GM19043 (cell line): ENCODE data around the gene KLRK1.
"Not testable (repeated sequence)": the region's sequence is repeated elsewhere in the genome, so short reads cannot be mapped to it uniquely, and the experiment has no call there.

Source experiments
- ATAC-seq: cut with Tn5 transposase; IDR thresholded peaks from one replicate; pipeline ENCODE4 v1.9.1; 2021; ENCODE audit warnings: low read depth; ENCODE audit not compliant: unreplicated experiment

Gene KLRK1

DNA sequence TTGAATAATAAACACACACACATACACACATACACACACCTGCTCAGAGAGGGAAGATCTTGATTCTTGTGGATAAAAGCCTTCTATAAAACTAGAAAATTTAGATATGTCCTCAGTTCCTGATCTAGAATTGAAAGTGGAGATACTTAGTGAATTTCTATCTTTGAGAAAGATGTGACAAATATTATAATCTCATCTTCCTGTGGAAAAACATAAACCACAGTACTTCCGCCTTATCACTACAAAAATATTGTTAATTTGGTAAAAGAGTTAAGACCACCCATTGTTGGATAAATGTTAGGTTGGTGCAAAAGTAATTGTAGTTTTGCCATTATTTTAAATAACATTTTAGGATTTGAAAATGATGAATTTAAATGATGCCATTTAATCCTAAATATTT lies at the start of gene KLRK1:
TSS of gene KLRK1 (minus strand) at position 138 of the 400 bp plus-strand sequence. CDS start 1,231 bp downstream, outside the sequence.
- ATAC-seq: no peak

DNA sequence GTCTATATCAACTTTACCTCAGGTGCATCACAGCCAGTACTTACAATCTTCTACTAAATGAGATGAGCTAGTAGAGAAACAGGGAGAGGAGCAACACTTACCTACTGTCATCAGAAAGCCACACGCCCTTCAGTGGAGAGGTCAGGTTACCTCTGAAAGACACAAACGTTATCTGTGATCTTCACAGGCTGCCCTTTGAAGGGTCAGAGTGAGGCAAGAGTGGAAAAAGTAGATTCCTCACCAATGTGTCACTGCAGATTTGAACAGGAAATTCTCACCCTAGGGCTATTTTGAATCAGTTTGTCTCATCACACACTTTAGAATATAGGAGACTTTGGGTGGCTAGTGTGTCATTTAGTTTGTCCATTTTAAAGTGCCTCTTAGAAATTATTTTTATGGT lies 47.8 kb upstream of the KLRK1 start:
- ATAC-seq: not testable (repeated sequence)

DNA sequence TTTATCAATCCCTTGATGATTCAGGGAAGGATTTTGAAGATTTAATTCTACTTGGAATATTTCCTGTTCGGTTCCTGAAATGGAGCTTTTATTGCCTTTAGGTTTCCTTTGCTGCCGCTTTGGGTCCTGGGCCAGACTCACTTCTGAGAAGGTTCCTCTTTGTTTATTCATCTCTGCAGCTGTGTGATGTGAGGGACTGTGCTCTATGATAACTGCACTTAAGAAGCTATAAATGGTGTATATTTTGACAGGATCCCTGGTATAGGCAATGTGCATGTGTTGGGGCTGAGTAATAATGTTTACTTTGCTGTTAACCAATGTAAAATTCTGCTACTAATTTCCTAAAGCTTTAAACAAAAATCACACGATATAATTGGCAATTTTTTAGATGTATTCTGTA lies 46.0 kb upstream of the KLRK1 start, which contains the start of gene KLRC2:
TSS of gene KLRC2 (minus strand) at position 195 of the 400 bp plus-strand sequence. CDS start at position 171, 24 bp downstream.
- ATAC-seq: not testable (repeated sequence)

DNA sequence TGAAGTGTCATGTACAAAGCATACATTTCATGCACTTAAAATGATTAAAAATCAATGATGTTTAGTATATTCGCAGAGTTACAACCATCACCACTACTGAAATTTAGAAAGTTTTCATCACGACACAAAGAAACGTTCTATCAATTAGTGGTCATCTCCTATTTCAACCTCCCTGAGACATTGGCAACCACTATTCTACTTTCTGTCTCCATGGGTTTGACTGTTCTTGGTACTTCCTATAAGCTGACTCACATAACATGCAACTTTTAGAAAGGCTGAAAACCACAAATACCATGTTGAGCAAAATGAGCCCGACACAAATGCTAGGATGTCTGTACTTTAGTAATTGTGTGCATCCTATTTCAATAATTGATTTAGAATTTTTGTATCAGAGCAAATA lies 40.8 kb upstream of the KLRK1 start:
- ATAC-seq: not testable (repeated sequence)

DNA sequence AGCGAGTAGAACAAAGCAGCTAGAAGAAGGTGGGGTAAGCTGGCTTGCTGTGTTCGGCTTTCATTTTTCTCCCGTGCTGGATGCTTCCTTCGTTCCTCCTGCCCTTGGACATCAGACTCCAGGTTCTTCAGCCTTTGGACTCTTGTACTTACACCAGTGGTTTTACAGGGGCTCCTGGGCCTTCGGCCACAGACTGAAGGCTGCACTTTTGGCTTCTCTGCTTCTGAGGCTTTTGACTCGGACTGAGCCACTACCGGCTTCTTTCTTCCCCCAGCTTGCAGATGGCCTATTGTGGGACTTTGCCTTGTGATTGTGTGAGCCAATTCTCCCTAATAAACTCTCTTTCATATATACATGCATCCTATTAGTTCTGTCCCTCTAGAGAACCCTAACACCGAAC lies 36.1 kb upstream of the KLRK1 start:
- ATAC-seq: not testable (repeated sequence)

DNA sequence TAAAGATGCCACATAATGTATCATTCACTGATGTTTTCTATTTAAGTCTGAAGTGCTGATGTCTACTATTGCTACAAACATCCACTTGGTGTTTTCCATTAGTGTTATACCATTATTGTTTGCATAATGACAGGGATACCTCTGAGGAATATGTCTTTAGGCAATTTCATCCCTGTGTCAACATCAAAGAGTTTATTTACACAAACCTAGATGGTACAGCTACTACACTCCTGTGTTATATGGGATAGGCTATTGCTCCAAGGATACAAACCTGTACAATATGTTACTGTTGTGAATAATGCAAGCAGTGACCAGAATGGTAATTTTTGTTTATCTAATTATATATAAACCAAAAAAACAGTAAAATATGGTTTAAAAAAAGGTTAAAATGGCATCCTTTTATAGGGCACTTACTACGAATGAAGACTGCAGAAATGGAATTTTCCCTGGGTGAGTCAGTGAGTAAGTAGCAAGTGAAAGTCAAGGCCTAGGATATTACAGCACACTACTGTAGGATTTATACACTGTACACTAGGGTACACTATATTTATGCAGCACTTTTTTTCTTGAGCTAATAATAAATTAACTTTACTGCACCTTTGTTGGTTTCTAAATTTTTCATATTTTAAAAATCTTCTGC lies 34.5 kb upstream of the KLRK1 start:
- not testable (repeated sequence) for ATAC-seq

DNA sequence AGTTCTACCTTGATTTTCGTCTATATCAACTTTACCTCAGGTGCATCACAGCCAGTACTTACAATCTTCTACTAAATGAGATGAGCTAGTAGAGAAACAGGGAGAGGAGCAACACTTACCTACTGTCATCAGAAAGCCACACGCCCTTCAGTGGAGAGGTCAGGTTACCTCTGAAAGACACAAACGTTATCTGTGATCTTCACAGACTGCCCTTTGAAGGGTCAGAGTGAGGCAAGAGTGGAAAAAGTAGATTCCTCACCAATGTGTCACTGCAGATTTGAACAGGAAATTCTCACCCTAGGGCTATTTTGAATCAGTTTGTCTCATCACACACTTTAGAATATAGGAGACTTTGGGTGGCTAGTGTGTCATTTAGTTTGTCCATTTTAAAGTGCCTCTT lies 32.3 kb upstream of the KLRK1 start:
- ATAC-seq: not testable (repeated sequence)

DNA sequence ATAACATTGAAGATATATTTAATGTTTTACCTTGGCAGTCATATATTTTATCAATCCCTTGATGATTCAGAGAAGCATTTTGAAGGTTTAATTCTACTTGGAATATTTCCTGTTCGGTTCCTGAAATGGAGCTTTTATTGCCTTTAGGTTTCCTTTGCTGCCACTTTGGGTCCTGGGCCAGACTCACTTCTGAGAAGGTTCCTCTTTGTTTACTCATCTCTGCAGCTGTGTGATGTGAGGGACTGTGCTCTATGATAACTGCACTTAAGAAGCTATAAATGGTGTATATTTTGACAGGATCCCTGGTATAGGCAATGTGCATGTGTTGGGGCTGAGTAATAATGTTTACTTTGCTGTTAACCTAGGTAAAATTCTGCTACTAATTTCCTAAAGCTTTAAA lies 30.5 kb upstream of the KLRK1 start, which contains the start of gene KLRC3:
TSS of gene KLRC3 (minus strand) at position 262 of the 400 bp plus-strand sequence. CDS start at position 217, 45 bp downstream.
- ATAC-seq: not testable (repeated sequence)

DNA sequence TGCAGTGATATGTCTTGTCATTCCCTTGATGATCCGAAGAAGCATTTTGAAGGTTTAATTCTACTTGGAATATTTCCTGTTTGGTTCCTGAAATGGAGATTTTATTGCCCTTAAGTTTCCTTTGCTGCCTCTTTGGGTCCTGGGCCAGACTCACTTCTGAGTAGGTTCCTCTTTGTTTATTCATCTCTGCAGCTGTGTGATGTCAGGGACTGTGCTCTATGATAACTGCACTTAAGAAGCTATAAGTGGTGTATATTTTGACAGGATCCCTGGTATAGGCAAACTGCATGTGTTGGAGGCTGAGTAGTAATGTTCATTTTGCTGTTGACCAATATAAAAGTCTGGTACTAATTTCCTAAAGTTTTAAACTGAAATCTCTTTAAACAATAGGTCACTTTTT lies 19.6 kb upstream of the KLRK1 start, which contains the start of gene KLRC4:
TSS of gene KLRC4 (minus strand) at position 366 of the 400 bp plus-strand sequence. CDS start at position 184, 182 bp downstream.
- ATAC-seq: no peak

DNA sequence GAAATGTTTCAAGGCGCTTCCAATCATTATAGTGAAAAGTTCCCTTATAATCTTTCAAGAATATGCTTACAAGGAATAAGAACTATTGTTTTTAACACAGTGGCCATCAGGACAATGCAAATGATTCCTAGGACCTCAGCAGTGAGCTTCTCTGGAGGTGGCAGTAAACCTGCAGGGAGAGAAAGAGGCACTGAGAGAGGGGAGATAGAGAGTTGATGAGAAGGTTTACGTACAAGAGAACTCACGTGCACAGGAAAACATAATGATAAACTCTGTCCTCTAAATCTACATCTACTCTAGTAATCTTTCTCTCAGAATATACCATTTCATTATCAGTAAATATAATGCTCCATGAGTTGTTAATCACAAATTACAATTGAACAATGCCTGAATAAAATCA lies 19.0 kb upstream of the KLRK1 start:
- ATAC-seq: no peak

DNA sequence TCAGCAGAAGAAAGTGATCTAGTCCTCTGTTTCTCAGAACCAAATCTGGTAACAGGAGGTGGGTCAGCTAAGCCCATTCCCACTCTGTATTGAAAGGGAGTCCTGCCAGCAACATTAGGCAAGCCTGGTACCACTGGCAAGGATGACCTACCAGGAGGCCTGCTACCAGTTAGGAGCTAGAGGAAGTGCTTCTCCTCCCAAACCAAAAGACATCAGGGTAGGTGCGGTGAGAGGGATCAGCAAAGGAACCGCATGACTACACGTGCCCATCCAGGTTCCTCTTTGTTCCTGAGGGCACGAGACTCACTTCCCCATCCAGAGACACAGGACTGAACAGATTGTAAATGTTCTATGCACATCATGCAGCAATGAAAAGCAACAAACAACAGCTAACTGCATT lies 16.9 kb upstream of the KLRK1 start:
- ATAC-seq: no peak

DNA sequence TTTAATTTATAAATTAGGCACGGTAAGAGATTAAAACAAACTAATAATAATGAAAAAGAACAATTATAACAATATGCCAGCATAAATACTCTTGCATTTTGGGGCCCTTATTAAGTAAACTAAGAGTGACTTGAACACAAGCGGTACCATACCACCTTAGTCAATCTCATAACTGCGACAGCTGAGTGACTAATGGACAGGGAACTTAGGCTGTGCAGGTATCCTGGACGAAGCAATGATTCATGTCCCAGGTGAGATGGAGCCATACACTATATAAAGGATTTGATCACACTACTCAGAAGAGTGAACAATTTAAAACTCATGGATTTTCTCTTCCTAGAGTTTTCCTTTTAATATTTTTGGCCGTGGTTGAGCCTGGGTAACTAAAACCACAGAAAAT lies 15.5 kb upstream of the KLRK1 start:
- ATAC-seq: no peak

DNA sequence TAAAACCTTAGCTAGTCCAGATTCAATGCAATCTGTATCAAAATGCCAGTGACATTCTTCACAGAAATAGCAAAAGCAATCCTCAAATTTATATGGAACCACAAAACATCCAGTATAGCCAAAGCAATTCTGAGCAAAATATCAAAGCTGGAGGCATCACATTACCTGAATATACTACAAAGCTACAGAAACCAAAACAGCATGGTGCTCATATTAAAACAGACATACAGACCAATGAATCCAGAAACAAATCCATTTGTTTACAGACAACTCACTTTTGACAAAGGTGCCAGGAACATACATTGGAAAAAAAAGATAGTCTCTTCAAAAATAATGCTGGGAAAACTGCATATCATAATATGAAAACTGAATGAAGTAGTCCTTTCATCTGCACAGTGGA lies 15.0 kb upstream of the KLRK1 start:
- no peak for ATAC-seq

DNA sequence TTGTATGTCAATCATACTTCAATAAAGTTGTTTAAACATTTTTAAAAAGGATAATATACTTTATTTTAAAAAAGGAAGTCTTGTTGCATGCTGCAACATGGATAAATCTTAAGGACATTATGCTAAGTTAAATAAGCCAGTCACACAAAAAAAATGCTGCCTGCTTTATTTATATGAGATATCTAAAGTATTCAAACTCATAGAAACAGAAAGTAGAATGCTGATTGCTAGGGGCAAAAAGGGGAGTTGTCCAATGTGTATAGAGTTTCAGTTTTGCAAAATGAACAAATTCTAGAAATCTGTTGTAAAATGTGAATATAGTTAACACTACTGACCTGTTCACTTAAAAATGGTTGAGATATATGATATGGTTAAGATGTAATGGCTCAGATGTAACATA lies 11.0 kb upstream of the KLRK1 start:
- no peak for ATAC-seq

DNA sequence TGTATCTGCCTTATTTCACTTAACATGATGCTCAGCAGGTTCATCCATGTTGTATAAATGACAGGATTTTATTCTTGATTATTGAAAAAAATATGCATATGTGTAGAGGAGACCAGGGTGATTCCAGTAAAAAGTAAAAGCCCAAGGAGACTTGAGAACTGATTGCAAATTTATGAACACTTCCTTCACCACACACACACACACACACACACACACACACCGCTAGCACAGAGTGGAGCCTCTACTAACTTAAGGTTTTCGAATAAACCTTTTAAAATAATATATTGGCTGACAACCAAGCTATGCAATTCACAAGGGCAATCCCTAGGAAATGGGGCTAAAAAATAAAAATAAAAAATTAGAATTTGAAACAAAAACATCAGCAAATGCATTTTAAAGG lies 8.3 kb upstream of the KLRK1 start:
- no peak for ATAC-seq

DNA sequence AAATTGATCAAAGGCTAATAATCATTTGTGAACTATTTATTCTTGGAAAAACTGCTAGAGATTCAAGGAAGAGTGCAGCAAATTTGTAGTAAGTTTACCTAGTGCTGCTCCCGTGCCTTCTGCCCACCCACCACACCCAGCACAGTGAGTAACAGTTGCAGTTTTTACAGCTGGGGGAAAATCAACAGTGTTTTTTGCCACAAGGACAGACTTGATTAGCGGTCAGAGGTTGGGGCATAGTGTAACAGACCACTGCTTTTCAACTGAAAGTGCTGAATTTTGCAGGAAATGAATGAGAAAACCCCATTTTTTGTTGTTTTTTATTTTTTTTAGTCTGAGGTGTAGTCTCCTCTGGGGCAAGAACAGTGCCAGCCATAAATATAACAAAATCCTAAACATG lies 7.5 kb upstream of the KLRK1 start:
- ATAC-seq: no peak

DNA sequence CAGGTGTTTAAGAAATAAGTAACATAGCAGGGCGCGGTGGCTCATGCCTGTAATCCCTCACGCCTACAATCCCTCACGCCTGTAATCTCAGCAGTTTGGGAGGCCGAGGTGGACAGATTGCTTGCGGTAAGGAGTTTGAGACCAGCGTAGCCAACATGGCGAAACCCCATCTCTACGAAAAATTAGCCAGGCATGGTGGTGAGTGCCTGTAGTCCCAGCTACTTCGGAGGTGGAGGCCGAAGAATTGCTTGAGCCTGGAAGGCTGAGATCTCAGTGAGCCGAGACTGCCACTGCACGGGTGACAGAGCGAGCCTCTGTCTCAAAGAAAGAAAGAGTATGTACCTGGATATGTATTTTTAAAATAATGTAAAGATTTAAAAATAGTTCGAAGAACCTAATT lies 6.3 kb upstream of the KLRK1 start:
- not testable (repeated sequence) for ATAC-seq

DNA sequence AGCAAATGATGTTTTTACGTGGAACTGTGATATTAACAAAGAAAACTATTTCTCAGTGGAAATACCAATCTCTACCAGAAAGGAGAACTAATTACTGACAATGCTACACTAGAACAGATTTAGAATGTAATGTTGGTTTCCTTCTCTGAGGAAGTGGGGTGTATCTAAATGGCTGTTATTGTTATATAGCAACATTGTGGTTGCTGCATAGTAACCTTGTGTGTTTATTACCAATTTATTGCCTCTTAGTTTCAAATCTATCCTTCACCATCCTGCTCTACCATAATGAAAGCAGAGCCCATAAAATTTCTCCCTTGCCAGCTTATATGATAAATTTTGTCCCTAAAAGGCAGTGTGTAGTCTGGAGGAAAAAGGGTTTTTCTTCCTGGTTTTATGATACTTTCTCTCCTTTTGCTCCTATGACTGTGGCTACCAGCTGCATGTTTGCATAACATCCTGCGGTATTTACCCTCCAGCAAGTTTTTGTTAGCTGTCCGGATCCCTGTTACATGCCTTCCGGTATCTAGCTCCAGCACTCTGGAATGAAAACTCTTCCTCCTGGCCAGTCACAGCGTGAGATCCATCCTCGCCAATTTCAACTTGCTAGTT lies 5.7 kb upstream of the KLRK1 start:
- ATAC-seq: peak; percentile 76

DNA sequence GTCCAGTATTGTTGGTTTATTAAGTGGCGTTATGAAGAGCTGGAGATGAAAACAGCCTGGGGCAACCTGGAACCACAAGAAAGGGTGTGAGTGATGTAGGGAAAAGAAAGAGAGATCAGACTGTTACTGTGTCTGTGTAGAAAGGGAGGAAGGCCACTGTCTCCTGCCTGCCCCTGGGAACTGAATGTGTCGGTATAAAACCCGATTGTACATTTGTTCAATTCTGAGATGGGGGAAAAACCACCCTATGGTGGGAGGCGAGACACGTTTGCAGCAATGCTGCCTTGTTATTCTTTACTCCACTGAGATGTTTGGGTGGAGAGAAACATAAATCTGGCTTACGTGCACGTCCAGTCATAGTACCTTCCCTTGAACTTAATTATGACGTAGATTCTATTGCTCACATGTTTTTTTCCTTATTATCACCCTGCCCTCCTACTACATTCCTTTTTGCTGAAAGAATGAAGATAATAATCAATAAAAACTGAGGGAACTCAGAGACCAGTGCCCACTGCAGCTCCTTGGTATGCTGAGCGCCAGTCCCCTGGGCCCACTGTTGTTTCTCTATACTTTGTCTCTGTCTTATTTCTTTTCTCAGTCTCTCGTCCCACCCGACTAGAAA lies 4.8 kb upstream of the KLRK1 start:
- not testable (repeated sequence) for ATAC-seq

DNA sequence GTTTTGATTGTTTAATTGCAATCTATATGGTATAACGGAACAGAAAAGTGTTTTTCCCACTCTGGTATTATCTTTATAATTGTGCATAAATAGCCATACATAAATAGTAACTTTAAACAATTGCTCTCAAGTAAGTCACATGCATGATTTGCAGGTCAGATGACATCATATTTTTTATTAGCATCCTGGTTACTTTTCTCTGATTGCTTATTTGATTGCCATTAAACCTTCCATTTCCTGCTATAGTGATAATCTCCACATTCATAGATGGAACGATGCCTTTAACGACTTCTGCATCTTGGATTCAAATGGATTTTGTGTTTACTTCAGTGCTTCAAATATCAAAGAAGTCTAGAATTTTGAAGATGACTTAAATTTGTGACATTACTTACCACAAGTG lies 3.5 kb upstream of the KLRK1 start:
- no peak for ATAC-seq

DNA sequence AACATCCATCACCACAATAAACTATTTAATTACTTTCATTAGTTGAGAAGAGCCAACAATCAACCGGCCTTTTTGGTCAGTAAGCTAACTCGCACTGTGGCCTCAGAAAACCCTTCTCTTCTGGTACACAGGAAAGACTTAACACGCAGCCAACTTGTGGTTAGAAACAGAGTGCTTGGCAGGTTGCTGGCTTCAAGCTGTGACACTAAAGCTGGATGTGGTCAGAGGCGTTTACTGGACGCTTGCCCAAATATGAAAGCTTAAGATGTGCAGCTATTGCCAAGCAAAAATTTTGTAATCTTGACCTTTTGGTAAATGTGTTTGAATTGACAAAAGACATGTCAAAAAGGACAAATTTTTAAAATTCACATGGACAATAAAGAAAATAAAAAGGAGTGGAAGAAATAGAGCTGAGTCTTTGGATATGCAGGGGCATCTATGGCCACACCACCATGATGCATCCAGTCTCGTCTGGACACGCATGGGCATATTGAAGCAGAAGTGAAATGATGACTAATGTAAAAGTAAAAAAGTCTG lies 2.6 kb upstream of the KLRK1 start:
- peak; percentile 61 for ATAC-seq
